Measurements from ENCODE around the gene NT5M. TPM values are rescaled to one million over a fixed set of nuclear protein-coding genes. Genes with fewer than 3 reads are reported as not detected.

The NT5M gene
- total RNA-seq, 1 experiment from 2014 or later: 8.6 TPM

DNA sequence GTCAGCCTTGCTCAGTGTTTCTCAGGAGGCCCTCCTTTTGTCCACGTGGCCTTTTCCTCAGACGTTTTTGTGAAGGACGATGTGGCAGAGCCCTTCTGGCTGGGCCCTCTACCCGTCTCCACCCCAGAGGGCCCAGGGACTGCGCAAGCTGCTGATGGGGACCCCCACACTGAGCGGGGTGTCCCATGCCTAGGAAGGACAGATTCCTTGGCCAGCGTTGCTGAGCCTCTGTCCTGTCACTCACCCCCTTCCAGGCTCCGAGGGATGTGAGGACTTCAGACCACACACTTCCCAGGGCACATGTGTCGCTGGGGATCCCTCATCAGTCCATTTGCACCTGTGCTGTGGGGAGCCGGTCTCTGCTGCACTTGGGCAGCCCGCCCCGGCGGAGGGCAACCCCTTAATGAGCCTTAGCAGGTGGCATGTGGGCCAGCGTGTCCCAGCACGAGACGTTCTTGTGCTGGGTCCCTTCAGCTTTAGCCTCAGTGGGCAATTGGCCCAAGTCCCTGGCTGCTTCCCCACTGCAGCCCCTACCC is 48.3 kb downstream of the NT5M start:
- Histone ChIP-seq H3K9me2 (replicated peaks; ENCODE audit: low read length) (no peaks in the 10 kb centered on the region), H4K20me1 (ENCODE audit: low read length) (no peaks in the 10 kb centered on the region), H3F3A (ENCODE audit: low read length, unreplicated experiment) (no peaks in the 10 kb centered on the region), H3K4me3 (ENCODE audit: low read length) (no peak overlapping the region), H2AFZ (ENCODE audit: low read length) (no peak overlapping the region), H3K27ac (ENCODE audit: low read length) (no peak overlapping the region), H3K36me3 (ENCODE audit: low read depth, low read length) (no peaks in the 10 kb centered on the region), H3K9ac (ENCODE audit: low read length) (no peak overlapping the region), H3K4me1 (ENCODE audit: insufficient read depth, low read length) (peaks cover 7% of the 10 kb centered on the region; the same call in 1 of the 2 replicates), H3K27me3 (ENCODE audit: low read length) (no peaks in the 10 kb centered on the region), H3K79me2 (ENCODE audit: low read length) (no peaks in the 10 kb centered on the region), H3K9me3 (ENCODE audit: low read length) (no peaks in the 10 kb centered on the region), H3K4me2 (ENCODE audit: low read length) (no peak overlapping the region)
- DNase-seq: no peak
- TF ChIP-seq EZH2phosphoT487 (IDR thresholded peaks at IDR 0.05; ENCODE audit: borderline replicate concordance, low read length) (no peak), EZH2 (IDR thresholded peaks at IDR 0.05; ENCODE audit: low read length, unreplicated experiment) (no peak)
- TF ChIP-seq, protein P1, sequence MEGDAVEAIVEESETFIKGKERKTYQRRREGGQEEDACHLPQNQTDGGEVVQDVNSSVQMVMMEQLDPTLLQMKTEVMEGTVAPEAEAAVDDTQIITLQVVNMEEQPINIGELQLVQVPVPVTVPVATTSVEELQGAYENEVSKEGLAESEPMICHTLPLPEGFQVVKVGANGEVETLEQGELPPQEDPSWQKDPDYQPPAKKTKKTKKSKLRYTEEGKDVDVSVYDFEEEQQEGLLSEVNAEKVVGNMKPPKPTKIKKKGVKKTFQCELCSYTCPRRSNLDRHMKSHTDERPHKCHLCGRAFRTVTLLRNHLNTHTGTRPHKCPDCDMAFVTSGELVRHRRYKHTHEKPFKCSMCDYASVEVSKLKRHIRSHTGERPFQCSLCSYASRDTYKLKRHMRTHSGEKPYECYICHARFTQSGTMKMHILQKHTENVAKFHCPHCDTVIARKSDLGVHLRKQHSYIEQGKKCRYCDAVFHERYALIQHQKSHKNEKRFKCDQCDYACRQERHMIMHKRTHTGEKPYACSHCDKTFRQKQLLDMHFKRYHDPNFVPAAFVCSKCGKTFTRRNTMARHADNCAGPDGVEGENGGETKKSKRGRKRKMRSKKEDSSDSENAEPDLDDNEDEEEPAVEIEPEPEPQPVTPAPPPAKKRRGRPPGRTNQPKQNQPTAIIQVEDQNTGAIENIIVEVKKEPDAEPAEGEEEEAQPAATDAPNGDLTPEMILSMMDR (conservative IDR thresholded peaks at IDR 0.05; ENCODE audit: low read depth, low read length): no peak
- ChIA-PET CTCF (no interaction called here), POLR2A (ENCODE audit: unreplicated experiment) (interaction anchor here (0.6 kb wide), 1 partner anchor 690 kb away, joined by 4 read pairs; no protein-coding TSS in a partner anchor)
- intact Hi-C loops (cut with micrococcal nuclease): no loop called here
- ATAC-seq: no peak
- no TSS peak for BruUV-seq (replicated peaks)

DNA sequence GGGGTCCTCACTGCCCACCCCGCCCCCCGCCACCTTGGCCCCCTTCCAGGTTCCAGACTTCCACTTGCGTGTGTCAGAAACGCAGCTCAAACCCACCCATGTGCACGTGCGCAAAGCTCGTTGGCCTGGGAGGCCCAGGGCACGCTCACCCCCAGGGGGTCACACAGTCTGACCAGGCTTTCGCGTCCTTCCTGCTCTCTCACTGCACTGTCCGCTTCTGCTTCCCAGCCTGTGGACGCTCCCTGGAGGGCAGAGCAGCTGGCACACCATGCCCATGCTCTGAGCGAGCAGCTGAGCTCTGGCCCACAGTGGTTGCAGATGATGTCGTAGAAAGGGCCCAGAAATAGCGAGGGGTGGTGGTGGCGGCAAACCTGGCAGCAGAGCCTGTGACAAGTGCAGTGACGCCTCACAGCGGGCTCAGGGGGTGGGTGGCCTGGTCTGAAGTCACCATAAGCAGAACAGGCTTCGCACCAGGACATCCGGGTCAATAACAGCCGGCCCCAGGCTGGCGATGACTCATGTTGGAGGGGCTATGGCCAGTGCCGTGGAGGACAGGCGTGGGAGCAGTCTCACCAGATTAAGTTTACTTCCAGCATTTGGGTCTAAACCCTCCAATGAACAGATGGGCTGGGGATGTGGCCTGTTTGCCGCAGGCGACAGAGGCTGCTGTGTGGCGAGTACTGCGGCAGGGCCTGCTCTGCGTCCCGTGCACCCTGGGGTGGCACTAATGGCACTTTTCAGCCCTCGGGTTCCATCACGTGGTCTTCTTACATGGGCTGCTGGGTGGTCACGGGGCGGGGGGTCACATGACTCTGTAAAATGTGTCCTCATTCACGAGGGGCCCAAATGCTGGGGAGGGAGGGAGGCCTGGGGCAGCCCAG is 49.0 kb downstream of the NT5M start:
- no TSS peak for BruUV-seq (replicated peaks)
- POLR2A ChIA-PET (ENCODE audit: unreplicated experiment): interaction anchor here (0.6 kb wide), 1 partner anchor 691 kb away, joined by 4 read pairs; no protein-coding TSS in a partner anchor
- no peak overlapping the region for H3K27ac ChIP-seq (ENCODE audit: low read length)

More for the DNA sequence above, 49.0 kb downstream of the NT5M start:
- no peaks in the 10 kb centered on the region for H3K9me2 ChIP-seq (replicated peaks; ENCODE audit: low read length)
- H3F3A ChIP-seq (ENCODE audit: low read length, unreplicated experiment): no peaks in the 10 kb centered on the region
- TF ChIP-seq EZH2 (IDR thresholded peaks at IDR 0.05; ENCODE audit: low read length, unreplicated experiment): no peak
- no peak for TF ChIP-seq EZH2phosphoT487 (IDR thresholded peaks at IDR 0.05; ENCODE audit: borderline replicate concordance, low read length)
- TF ChIP-seq, protein P1 (conservative IDR thresholded peaks at IDR 0.05; ENCODE audit: low read depth, low read length): no peak
- intact Hi-C loops (cut with micrococcal nuclease): no loop called here
- no peak overlapping the region for H2AFZ ChIP-seq (ENCODE audit: low read length)
- no peak overlapping the region for H3K9ac ChIP-seq (ENCODE audit: low read length)
- CTCF ChIA-PET: interaction anchor here (0.5 kb wide), 1 partner anchor 261 kb away, joined by 3 read pairs; no protein-coding TSS in a partner anchor
- peak; percentile 47 for DNase-seq
- H3K36me3 ChIP-seq (ENCODE audit: low read depth, low read length): no peaks in the 10 kb centered on the region
- no peaks in the 10 kb centered on the region for H3K79me2 ChIP-seq (ENCODE audit: low read length)
- H3K27me3 ChIP-seq (ENCODE audit: low read length): no peaks in the 10 kb centered on the region
- ATAC-seq: peak; percentile 28
- no peaks in the 10 kb centered on the region for H3K9me3 ChIP-seq (ENCODE audit: low read length)
- no peak overlapping the region for H3K4me2 ChIP-seq (ENCODE audit: low read length)
- no peak overlapping the region for H3K4me3 ChIP-seq (ENCODE audit: low read length)
- peaks cover 7% of the 10 kb centered on the region; the same call in 1 of the 2 replicates for H3K4me1 ChIP-seq (ENCODE audit: insufficient read depth, low read length)
- no peaks in the 10 kb centered on the region for H4K20me1 ChIP-seq (ENCODE audit: low read length)
